Measurements from ENCODE around the gene TSPAN15.

GRCh38 chr10:69504576-69505250, 53.4 kb downstream of the TSPAN15 start:
- TF ChIP-seq CTCF (conservative IDR thresholded peaks at IDR 0.05; ENCODE audit: low read depth, low read length) (no peak), EZH2 (IDR thresholded peaks at IDR 0.05; ENCODE audit: low read length, unreplicated experiment) (no peak)

All from PC-3 (cell line).